Camera-type eye (tissue), 1 donor: ENCODE measurements around the gene CDX1. TPM values are rescaled to one million over a fixed set of nuclear protein-coding genes. Genes with fewer than 3 reads are reported as not detected.

Experiments used
- total RNA-seq: library from RNA; depleted of rRNA; stranded (reverse); fragments of >200 nt; gene quantifications from one replicate; pipeline ENCODE4 v1.2.3, GENCODE V29; 2014

The CDX1 gene
- total RNA-seq: not detected

GRCh38 chr5:150166650-150167511, at the start of gene CDX1:
Gene CDX1 (plus strand): TSS chr5:150166778. CDS start chr5:150166877, 99 bp downstream.

GRCh38 chr5:150155258-150156026, 11.1 kb upstream of the CDX1 start, which contains the start of gene PDGFRB:
Gene PDGFRB (minus strand): TSS chr5:150155845. CDS start chr5:150137047, 18,798 bp downstream.

GRCh38 chr5:150189728-150190502, 23.3 kb downstream of the CDX1 start, which contains the start of gene SLC6A7:
Gene SLC6A7 (plus strand): TSS chr5:150190062. CDS start chr5:150190328, 266 bp downstream.

Other genes with a start within 250 kb of the CDX1 start
- 0.88 TPM for gene PDE6A, start 222.0 kb upstream of the CDX1 start, total RNA-seq
- 17.7 TPM for gene SLC26A2, start 206.0 kb upstream of the CDX1 start, total RNA-seq
- gene TIGD6, start 166.1 kb upstream of the CDX1 start, total RNA-seq: 7.4 TPM
- gene HMGXB3, start 166.0 kb upstream of the CDX1 start, total RNA-seq: 43.0 TPM
- 22.4 TPM for gene CSF1R, start 80.2 kb upstream of the CDX1 start, total RNA-seq
- gene PDGFRB, start 10.9 kb upstream of the CDX1 start, total RNA-seq: 181 TPM
- gene SLC6A7, start 23.3 kb downstream of the CDX1 start, total RNA-seq: 0.11 TPM
- 3.8 TPM for gene CAMK2A, start 123.0 kb downstream of the CDX1 start, total RNA-seq
- 23.5 TPM for gene ARSI, start 136.1 kb downstream of the CDX1 start, total RNA-seq
- 33.4 TPM for gene TCOF1, start 190.9 kb downstream of the CDX1 start, total RNA-seq
- 69.4 TPM for gene CD74, start 246.1 kb downstream of the CDX1 start, total RNA-seq